ENCODE results near the gene CBY1. TPM values are rescaled to one million over a fixed set of nuclear protein-coding genes. Genes with fewer than 3 reads are reported as not detected.

CBY1 gene
- total RNA-seq = 17.8 and 30.7 TPM in 2 replicates

DNA sequence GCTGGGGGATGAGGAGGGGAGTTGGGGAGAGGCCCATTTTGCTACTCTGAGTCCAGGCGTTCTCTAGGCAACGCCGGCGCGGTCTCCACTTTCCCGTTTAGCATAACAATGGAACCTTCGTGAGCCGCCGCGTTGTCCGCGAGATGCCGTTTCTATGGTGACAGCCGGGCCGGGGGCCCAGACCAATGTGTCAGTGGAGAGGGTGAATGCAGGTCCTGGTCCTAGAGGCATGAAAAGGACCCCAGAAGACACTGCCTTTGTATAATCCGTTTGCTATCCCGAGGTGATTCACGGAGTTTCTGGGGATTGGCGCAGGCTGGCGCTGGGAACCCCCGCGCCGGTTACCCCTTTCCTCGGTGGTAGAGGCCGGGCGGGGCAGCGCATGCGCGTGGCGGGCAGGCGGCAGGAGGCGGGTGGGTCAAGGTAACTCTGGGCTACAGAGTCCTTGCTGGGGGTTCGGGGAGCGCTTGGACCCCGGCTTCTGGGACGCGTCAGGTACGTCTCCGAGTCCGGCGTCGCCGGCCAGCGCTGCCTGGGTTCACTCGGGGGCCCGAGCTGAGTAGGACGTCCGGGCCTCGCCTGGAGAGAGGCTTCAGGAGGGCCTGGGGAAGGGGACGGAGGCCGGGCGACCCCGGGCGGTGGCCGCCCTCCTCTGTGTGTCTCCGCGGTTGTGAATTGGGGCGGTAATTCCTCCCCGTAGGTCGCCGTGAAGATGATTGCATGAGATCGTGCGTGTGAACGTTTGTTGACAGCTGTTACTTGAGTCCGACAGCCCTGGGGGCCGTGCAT, at the start of gene CBY1, which contains the start of gene FAM227A:
TSS of gene CBY1 (plus strand) at position 383 of the 789 bp plus-strand sequence. CDS start 11,417 bp downstream, outside the sequence.
TSS of gene FAM227A (minus strand) at position 137 of the 789 bp plus-strand sequence. CDS start 6,224 bp downstream, outside the sequence.

DNA sequence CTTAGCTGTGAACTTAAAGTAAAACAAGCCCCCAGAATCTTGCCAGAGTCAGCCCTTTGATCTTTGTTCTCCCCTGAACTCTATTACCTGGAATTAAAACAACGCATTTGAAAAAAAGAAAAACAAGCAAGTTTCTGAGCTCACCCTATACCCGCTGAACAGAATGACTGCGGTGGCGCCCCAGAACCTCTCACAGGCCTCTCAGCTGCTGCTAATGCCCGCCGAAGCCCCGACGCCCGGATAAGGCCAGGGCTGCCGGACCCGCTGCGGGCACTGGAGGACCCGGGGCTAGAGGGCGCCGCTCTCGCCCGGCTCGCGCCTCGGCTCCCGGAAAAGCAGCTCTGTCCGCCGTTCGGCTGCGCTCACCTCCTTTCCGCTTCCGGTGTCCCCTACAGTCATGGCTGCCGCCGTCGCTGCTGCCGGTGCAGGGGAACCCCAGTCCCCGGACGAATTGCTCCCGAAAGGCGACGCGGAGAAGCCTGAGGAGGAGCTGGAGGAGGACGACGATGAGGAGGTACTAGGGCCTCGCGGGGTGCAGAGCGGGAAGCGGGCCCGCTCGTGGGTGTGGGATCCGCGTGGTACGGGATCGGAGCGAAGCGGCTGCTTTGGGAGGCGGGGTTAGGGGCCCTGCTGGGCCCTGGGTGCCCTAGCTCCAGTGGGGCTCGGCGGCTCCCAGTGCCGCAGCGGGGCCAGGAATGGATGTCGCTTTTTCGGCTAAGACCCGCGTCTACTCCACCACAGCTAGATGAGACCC, 25.3 kb downstream of the CBY1 start, which contains the start of gene TOMM22:
TSS of gene TOMM22 (plus strand) at position 376 of the 754 bp plus-strand sequence. CDS start at position 398, 22 bp downstream.

DNA sequence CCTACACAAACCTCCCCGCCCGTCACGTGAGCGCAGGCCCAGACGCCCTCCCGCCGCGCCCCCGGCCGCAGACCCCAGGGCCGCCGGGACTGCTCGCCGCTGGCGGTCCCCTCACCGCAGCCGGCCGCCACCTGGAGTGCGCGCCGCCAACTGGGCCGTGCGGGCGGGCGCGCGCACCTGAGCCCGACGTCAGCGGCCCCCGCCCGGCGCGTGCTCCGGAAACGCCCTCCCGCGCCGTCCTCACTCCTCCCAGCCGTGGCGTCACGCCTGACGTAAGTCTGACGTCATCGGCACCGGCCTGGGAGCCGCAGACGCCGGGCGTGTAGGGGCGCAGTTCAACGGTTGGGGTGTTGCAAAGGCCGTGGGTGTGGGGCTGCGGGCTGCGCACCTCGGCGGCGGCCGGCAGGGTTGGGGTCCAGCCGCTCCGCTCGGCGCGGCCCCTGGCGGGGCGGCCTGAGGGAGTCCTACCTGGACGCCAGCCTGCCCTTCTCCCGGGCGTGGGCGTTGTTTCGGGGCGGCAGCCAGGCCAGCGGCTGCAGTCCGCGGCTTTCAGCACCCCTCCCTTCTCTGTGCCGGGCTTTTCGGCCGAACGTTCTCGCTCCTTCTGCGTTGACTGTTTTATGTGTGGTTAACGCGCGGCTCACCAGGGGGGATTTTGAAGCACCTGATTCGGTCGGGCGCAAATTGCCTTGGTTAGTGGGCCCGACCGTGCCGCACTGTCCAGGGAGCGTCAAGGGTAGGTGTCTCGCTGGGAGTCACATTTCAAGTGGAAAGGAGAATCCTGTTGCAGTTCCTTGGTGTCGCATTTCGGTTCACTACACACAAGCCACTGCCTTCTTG, 44.6 kb downstream of the CBY1 start, which contains the start of gene JOSD1:
TSS of gene JOSD1 (minus strand) at position 155 of the 840 bp plus-strand sequence. CDS start 956 bp downstream, outside the sequence.

DNA sequence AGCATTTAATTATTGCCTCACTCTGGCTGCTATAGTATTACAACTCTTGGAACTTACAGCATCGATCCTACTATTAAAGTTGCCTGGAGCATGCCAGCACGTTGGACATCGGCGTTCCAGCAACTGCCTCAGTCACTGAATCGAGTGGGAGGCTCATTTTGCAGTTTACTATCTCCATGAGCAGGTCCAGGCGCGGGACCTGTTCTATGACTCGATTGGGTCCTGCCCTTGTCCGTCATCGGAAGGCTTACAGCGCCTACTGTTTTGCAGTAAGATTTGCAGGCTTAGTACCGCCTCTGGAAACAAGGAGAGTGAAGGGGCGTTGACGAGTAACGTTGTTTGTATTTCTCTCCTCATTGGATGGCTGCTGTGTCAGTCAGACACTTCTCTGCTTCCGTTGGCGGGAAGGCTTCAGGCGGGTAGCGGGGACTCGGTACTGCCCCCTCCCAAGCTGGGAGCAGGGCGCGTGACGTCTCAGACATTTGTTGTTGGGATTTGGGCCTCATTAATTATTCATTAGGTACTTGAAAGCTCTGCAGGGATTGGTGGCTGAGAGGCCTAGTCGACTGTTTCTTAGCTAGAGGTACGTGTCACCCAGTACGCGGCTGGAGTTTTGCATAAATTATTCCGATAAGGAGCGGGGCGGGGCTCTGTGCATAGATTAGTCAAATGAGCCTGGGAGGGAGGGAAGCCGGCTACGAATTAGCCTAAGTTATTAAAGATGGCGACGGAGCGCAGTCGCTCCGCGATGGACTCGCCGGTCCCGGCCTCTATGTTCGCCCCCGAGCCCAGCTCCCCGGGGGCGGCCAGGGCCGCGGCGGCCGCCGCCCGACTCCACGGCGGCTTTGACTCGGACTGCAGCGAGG, 49.0 kb downstream of the CBY1 start, which contains the start of gene GTPBP1:
TSS of gene GTPBP1 (plus strand) at position 710 of the 866 bp plus-strand sequence. CDS start at position 722, 12 bp downstream.

Other genes starting within 250 kb of the CBY1 start
- gene KCNJ4, start 201.4 kb upstream of the CBY1 start, total RNA-seq = not detected in 2 replicates
- gene KDELR3, start 188.5 kb upstream of the CBY1 start, total RNA-seq = 147 and 213 TPM in 2 replicates
- 314 and 414 TPM in 2 replicates for gene DDX17, start 150.3 kb upstream of the CBY1 start, total RNA-seq
- 1.4 and 4.2 TPM in 2 replicates for gene DMC1, start 86.5 kb upstream of the CBY1 start, total RNA-seq
- gene FAM227A, start 246 bp upstream of the CBY1 start, total RNA-seq = 1.3 and 1.7 TPM in 2 replicates
- gene TOMM22, start 25.3 kb downstream of the CBY1 start, total RNA-seq = 62.9 and 118 TPM in 2 replicates
- 55.4 and 74.7 TPM in 2 replicates for gene JOSD1, start 44.3 kb downstream of the CBY1 start, total RNA-seq
- 27.2 and 28.5 TPM in 2 replicates for gene GTPBP1, start 49.3 kb downstream of the CBY1 start, total RNA-seq
- 65.6 and 69.1 TPM in 2 replicates for gene SUN2, start 99.4 kb downstream of the CBY1 start, total RNA-seq
- gene DNAL4, start 137.5 kb downstream of the CBY1 start, total RNA-seq = 8.8 and 19.7 TPM in 2 replicates
- 0.58 and 2.5 TPM in 2 replicates for gene NPTXR, start 187.4 kb downstream of the CBY1 start, total RNA-seq
- 42.0 and 60.4 TPM in 2 replicates for gene CBX6, start 215.6 kb downstream of the CBY1 start, total RNA-seq